Breast epithelium (tissue), 4 donors: ENCODE measurements around the gene AATK. TPM values are rescaled to one million over a fixed set of nuclear protein-coding genes. Genes with fewer than 3 reads are reported as not detected.

Experiments used
- DNase-seq, 2 donors: peaks; one replicate each; pipeline ENCODE4 v3.0.0-alpha.2; 2019; ENCODE audit warnings: low spot score in 2 of 2
- H3K27ac ChIP-seq, 2 donors: fragments of 200-600 bp; sonication (generic) in 1 of 2; one replicate each; pipeline ENCODE4 v1.5.1; 2016 to 2019; ENCODE audit warnings: mild to moderate bottlenecking in 1 of 2
- H3K27me3 ChIP-seq, 2 donors: fragments of 200-600 bp; sonication (generic) in 1 of 2; one replicate each; pipeline versions ENCODE4 v1.5.1 to v1.6.0; 2017 to 2019; ENCODE audit warnings: control low read depth in 1 of 2, mild to moderate bottlenecking in 1 of 2
- H3K36me3 ChIP-seq: fragments of 200-600 bp; one replicate; pipeline ENCODE4 v1.5.1; 2019
- H3K4me1 ChIP-seq, 2 donors: fragments of 200-600 bp; sonication (generic); one replicate each; pipeline ENCODE4 v1.5.1; 2016 to 2019; ENCODE audit warnings: control low read depth in 1 of 2
- H3K4me3 ChIP-seq, 3 donors: fragments of 200-600 bp; sonication (generic); 1 replicate in 2 of 3; 2 replicates in 1 of 3; pipeline ENCODE4 v1.5.1; 2016 to 2019; ENCODE audit warnings: mild to moderate bottlenecking in 3 of 3, moderate library complexity in 2 of 3
- H3K9me3 ChIP-seq, 2 donors: fragments of 200-600 bp; sonication (generic) in 1 of 2; one replicate each; pipeline ENCODE4 v1.5.1; 2016 to 2019; ENCODE audit warnings: control low read depth in 1 of 2
- CTCF ChIP-seq, 3 donors: fragments of 450-650 bp; IDR thresholded peaks; one replicate each; pipeline ENCODE4 v1.5.1; 2016 to 2017; ENCODE audit warnings: antibody characterized with exemption in 3 of 3, mild to moderate bottlenecking in 3 of 3, moderate library complexity in 3 of 3
- POLR2A ChIP-seq: fragments of 450-650 bp; IDR thresholded peaks from one replicate; pipeline ENCODE4 v1.6.1; 2016; ENCODE audit warnings: antibody characterized with exemption, mild to moderate bottlenecking, moderate library complexity
- POLR2AphosphoS5 ChIP-seq, 3 donors: sonication (generic); formaldehyde crosslinking; IDR thresholded peaks; one replicate each; pipeline ENCODE4 v1.6.1; 2017; ENCODE audit warnings: antibody characterized with exemption in 3 of 3
- intact Hi-C: fragments of 100-400 bp; cut with DNase I; formaldehyde crosslinking; loops from one replicate; pipeline ENCODE4 v1.15.1; 2023; ENCODE audit warnings: low total_unique reads
- total RNA-seq, 3 donors: library from RNA; depleted of rRNA; stranded (reverse); fragments of >200 nt; gene quantifications; one replicate each; pipeline ENCODE4 v1.1.0, GENCODE V29; 2016

Gene AATK
- total RNA-seq, 3 donors from 2014 or later = under 0.01 to 0.98 (median 0.73) TPM

DNA sequence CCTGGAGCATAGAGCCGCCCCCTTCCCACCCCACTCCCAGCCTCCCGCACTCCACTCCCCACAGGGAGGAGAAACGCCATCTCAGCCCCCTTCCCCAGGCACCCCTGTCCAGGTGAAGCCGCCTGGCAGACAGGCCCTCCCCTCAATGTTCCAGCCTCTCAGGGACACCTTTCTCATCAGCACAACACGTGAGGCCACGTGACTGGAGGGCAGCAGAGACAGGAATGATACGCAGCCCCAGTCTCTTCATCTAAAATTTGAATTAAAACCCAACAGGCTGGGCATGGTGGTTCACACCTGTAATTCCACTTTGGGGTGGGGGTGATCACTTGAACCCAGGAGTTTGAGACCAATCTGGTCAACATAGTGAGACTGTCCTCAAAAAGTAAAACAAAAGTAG lies 20.2 kb upstream of the AATK start:
- no peaks in the 10 kb centered on the region for H3K36me3 ChIP-seq
- H3K4me3 ChIP-seq = no peak overlapping the region
- intact Hi-C loops = no loop called here
- H3K27me3 ChIP-seq = peaks cover 0 to 9% of the 10 kb centered on the region in 2 donors
- TF ChIP-seq CTCF (IDR thresholded peaks at IDR 0.05) (no peak), POLR2A (no peak), POLR2AphosphoS5 (IDR thresholded peaks at IDR 0.05) (no peak)
- H3K4me1 ChIP-seq = no peaks in the 10 kb centered on the region
- peaks cover 0 to 3% of the 10 kb centered on the region in 2 donors for H3K9me3 ChIP-seq
- no peak overlapping the region for H3K27ac ChIP-seq
- no peak for DNase-seq

- H3K4me1 ChIP-seq = no peaks in the 10 kb centered on the region
- no peak overlapping the region for H3K4me3 ChIP-seq
- peaks cover 0 to 3% of the 10 kb centered on the region in 2 donors for H3K9me3 ChIP-seq
- no peak overlapping the region for H3K27ac ChIP-seq
- peaks cover 0 to 9% of the 10 kb centered on the region in 2 donors for H3K27me3 ChIP-seq
- H3K36me3 ChIP-seq = no peaks in the 10 kb centered on the region
- intact Hi-C loops = loop anchor here (5.0 kb wide), 1 partner anchor 1972 kb away; no protein-coding TSS in a partner anchor
- no peak for TF ChIP-seq CTCF (IDR thresholded peaks at IDR 0.05)
- no peak for TF ChIP-seq POLR2A
- TF ChIP-seq POLR2AphosphoS5 (IDR thresholded peaks at IDR 0.05) = no peak
- DNase-seq = no peak
These were observed 18.5 kb upstream of the AATK start for GRCh38 chr17:81184555-81184954.

- H3K9me3 ChIP-seq = peaks cover 0 to 3% of the 10 kb centered on the region in 2 donors
- H3K36me3 ChIP-seq = no peaks in the 10 kb centered on the region
- H3K4me3 ChIP-seq = no peak overlapping the region
- H3K27me3 ChIP-seq = peaks cover 0 to 9% of the 10 kb centered on the region in 2 donors
- DNase-seq = no peak
- no peak overlapping the region for H3K27ac ChIP-seq
- intact Hi-C loops = loop anchor here (5.0 kb wide), 1 partner anchor 1972 kb away; no protein-coding TSS in a partner anchor
- H3K4me1 ChIP-seq = no peaks in the 10 kb centered on the region
- TF ChIP-seq POLR2AphosphoS5 (IDR thresholded peaks at IDR 0.05) = no peak
- no peak for TF ChIP-seq CTCF (IDR thresholded peaks at IDR 0.05)
- TF ChIP-seq POLR2A = no peak
These were observed 17.8 kb upstream of the AATK start for GRCh38 chr17:81183807-81184206.

DNA sequence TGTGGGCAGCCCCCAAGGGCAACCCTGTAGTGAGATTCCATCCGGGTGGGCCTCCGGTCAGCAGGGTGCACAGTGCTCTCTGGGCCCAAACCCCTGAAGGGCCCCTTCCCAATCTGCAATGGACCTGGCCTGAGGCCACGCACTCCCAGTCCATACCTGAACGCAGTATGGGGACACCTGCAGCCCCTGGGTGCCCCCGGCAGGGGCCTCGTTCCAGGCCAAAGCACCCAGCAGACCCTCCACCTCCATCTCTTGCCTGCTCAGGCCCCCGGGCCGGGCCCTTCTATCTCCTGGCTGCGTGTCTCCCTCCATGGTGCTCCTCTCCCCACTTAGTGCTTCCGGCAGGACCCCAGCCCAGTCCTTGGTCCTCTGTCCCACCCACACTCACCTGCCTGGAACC lies 17.3 kb upstream of the AATK start:
- peaks cover 0 to 9% of the 10 kb centered on the region in 2 donors for H3K27me3 ChIP-seq
- TF ChIP-seq POLR2AphosphoS5 (IDR thresholded peaks at IDR 0.05) (no peak), CTCF (IDR thresholded peaks at IDR 0.05) (no peak), POLR2A (no peak)
- intact Hi-C loops = loop anchor here (5.0 kb wide), 1 partner anchor 1971 kb away; no protein-coding TSS in a partner anchor
- H3K4me1 ChIP-seq = no peaks in the 10 kb centered on the region
- H3K9me3 ChIP-seq = peaks cover 0 to 3% of the 10 kb centered on the region in 2 donors
- no peak overlapping the region for H3K27ac ChIP-seq
- no peak for DNase-seq
- H3K36me3 ChIP-seq = no peaks in the 10 kb centered on the region
- H3K4me3 ChIP-seq = no peak overlapping the region

GRCh38 chr17:81182596-81182995 lies 16.6 kb upstream of the AATK start:
- TF ChIP-seq POLR2AphosphoS5 (IDR thresholded peaks at IDR 0.05) = no peak
- no peak for TF ChIP-seq POLR2A
- no peak for TF ChIP-seq CTCF (IDR thresholded peaks at IDR 0.05)
- intact Hi-C loops = loop anchor here (5.0 kb wide), 1 partner anchor 1970 kb away; no protein-coding TSS in a partner anchor

More at GRCh38 chr17:81182596-81182995, 16.6 kb upstream of the AATK start:
- Histone ChIP-seq H3K27ac (no peak overlapping the region), H3K4me3 (no peak overlapping the region), H3K4me1 (no peaks in the 10 kb centered on the region), H3K27me3 (peaks cover 0 to 9% of the 10 kb centered on the region in 2 donors), H3K36me3 (no peaks in the 10 kb centered on the region), H3K9me3 (peaks cover 0 to 3% of the 10 kb centered on the region in 2 donors)
- DNase-seq = no peak
